ENCODE measurements around the gene GMDS.

- TF ChIP-seq CTCF (IDR thresholded peaks at IDR 0.05) = no peak
- TF ChIP-seq TAF1 (IDR thresholded peaks at IDR 0.05; ENCODE audit: borderline replicate concordance, low read depth, low read length) = no peak
- TF ChIP-seq REST (IDR thresholded peaks at IDR 0.05; ENCODE audit: low read depth, low read length) = no peak
- TF ChIP-seq EP300 (IDR thresholded peaks at IDR 0.05; ENCODE audit: borderline replicate concordance in 1 of 2, low read depth in 1 of 2, low read length in 1 of 2) = no peak
Observed at GRCh38 chr6:2215342-2215741, 30.1 kb downstream of the GMDS start.

Data from SK-N-SH (cell line).